Mesenchymal stem cell (in vitro differentiated cells and primary cell): ENCODE measurements around the gene TRIM66.

ENCODE experiments used
- DNase-seq: peaks from one replicate; pipeline ENCODE4 v3.0.0-alpha.2; 2013
- H2AFZ ChIP-seq: one replicate; pipeline ENCODE4 v1.6.1; 2013; ENCODE audit warnings: low read depth, mild to moderate bottlenecking, control low read depth, inconsistent platforms, low read length, moderate library complexity
- H2AK5ac ChIP-seq: 2 replicates; pipeline ENCODE4 v1.6.1; 2013; ENCODE audit warnings: low read length, moderate library complexity, mild to moderate bottlenecking, inconsistent platforms; ENCODE audit not compliant: severe bottlenecking
- H2BK120ac ChIP-seq: one replicate; pipeline ENCODE4 v1.6.1; 2013; ENCODE audit warnings: low read depth, mild to moderate bottlenecking, inconsistent platforms, low read length, moderate library complexity
- H2BK12ac ChIP-seq, 2 experiments: one replicate each; pipeline ENCODE4 v1.6.1; 2013; ENCODE audit warnings: inconsistent platforms in 2 of 2, low read length in 2 of 2, mild to moderate bottlenecking in 2 of 2, moderate library complexity in 2 of 2, control low read depth in 1 of 2
- H2BK15ac ChIP-seq: one replicate; pipeline ENCODE4 v1.6.1; 2013; ENCODE audit warnings: mild to moderate bottlenecking, low read depth, inconsistent platforms; ENCODE audit not compliant: poor library complexity, severe bottlenecking
- H2BK5ac ChIP-seq: 2 replicates; pipeline ENCODE4 v1.6.1; 2013; ENCODE audit warnings: low read depth, mild to moderate bottlenecking, low read length, control low read depth, inconsistent platforms; ENCODE audit not compliant: poor library complexity, severe bottlenecking
- H3K14ac ChIP-seq, 2 experiments: one replicate each; pipeline ENCODE4 v1.6.1; 2013; ENCODE audit warnings: inconsistent platforms in 2 of 2, low read length in 2 of 2, control low read depth in 1 of 2, mild to moderate bottlenecking in 1 of 2, moderate library complexity in 1 of 2
- H3K18ac ChIP-seq, 2 experiments: one replicate each; pipeline ENCODE4 v1.6.1; 2013; ENCODE audit warnings: inconsistent platforms in 2 of 2, low read length in 2 of 2, control low read depth in 1 of 2, low read depth in 1 of 2, mild to moderate bottlenecking in 1 of 2
- H3K23ac ChIP-seq, 2 experiments: one replicate each; pipeline ENCODE4 v1.6.1; 2013; ENCODE audit warnings: inconsistent platforms in 2 of 2, low read length in 2 of 2, mild to moderate bottlenecking in 2 of 2, moderate library complexity in 2 of 2, control low read depth in 1 of 2
- H3K27ac ChIP-seq: 2 replicates; pipeline ENCODE4 v1.5.1; 2013; ENCODE audit warnings: mild to moderate bottlenecking, moderate library complexity, low read length, control low read depth, inconsistent platforms; ENCODE audit not compliant: poor library complexity, severe bottlenecking
- H3K27me3 ChIP-seq, 2 experiments: 2 replicates each; pipeline versions ENCODE4 v1.6.1 to v1.7.0; 2013; ENCODE audit warnings: low read length in 2 of 2, mild to moderate bottlenecking in 2 of 2, moderate library complexity in 2 of 2, control low read depth in 1 of 2, inconsistent platforms in 1 of 2; ENCODE audit not compliant: control insufficient read depth in 1 of 2, insufficient read depth in 1 of 2
- H3K36me3 ChIP-seq, 2 experiments: 2 replicates each; pipeline versions ENCODE4 v1.6.1 to v1.7.0; 2013; ENCODE audit warnings: low read length in 2 of 2, control low read depth in 1 of 2, inconsistent platforms in 1 of 2, low read depth in 1 of 2, mild to moderate bottlenecking in 1 of 2; ENCODE audit not compliant: insufficient read depth in 2 of 2, control insufficient read depth in 1 of 2
- H3K4ac ChIP-seq, 2 experiments: one replicate each; pipeline ENCODE4 v1.6.1; 2013; ENCODE audit warnings: inconsistent platforms in 2 of 2, low read length in 2 of 2, mild to moderate bottlenecking in 2 of 2, moderate library complexity in 2 of 2, control low read depth in 1 of 2, low read depth in 1 of 2
- H3K4me1 ChIP-seq: 2 replicates; pipeline ENCODE4 v1.6.1; 2013; ENCODE audit warnings: low read depth, low read length, control low read depth; ENCODE audit not compliant: control insufficient read depth, insufficient read depth
- H3K4me2 ChIP-seq: 2 replicates; pipeline ENCODE4 v1.6.1; 2013; ENCODE audit warnings: low read length, mild to moderate bottlenecking, inconsistent platforms; ENCODE audit not compliant: poor library complexity, severe bottlenecking
- H3K4me3 ChIP-seq, 2 experiments: 2 replicates each; pipeline versions ENCODE4 v1.5.1 to v1.7.0; 2013; ENCODE audit warnings: low read length in 2 of 2, mild to moderate bottlenecking in 2 of 2, control low read depth in 1 of 2, low read depth in 1 of 2; ENCODE audit not compliant: insufficient read depth in 1 of 2
- H3K79me1 ChIP-seq: replicated peaks from 2 replicates; pipeline ENCODE4 v1.6.1; 2013; ENCODE audit warnings: mild to moderate bottlenecking, control low read depth, low read length, inconsistent platforms; ENCODE audit not compliant: poor library complexity, severe bottlenecking
- H3K9ac ChIP-seq: 2 replicates; pipeline ENCODE4 v1.7.0; 2013; ENCODE audit warnings: mild to moderate bottlenecking, low read length, moderate library complexity
- H3K9me3 ChIP-seq: 2 replicates; pipeline ENCODE4 v1.7.0; 2013; ENCODE audit warnings: mild to moderate bottlenecking, low read length; ENCODE audit not compliant: control insufficient read depth
- H4K8ac ChIP-seq: one replicate; pipeline ENCODE4 v1.6.1; 2013; ENCODE audit warnings: inconsistent platforms, mild to moderate bottlenecking, low read length, moderate library complexity
- H4K91ac ChIP-seq: one replicate; pipeline ENCODE4 v1.6.1; 2013; ENCODE audit warnings: mild to moderate bottlenecking, low read length, inconsistent platforms
- WGBS: methylation state at CpG from one replicate; pipeline ENCODE4 v1.1.7; 2013; ENCODE audit warnings: mixed read lengths; 5-methylcytosine and 5-hydroxymethylcytosine counted together

TRIM66 gene

DNA sequence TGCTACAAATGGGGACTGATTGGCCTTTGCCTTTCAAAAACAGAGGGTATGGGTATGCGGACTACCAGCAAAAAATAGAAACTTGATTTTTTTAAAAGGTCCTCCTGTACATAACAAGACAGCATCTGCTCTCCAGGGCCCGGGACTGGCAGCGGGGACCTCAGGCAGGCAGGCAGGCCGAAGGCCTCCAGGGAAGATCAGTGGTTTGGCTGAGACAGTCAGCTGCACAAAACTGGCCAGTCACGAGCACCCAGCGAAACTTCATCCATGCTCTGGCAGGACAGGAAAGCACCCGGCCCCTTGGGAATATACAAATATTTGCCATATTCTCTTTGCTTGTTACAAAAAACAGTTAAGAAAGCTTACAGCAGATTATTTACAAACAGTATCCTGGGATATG is 11.1 kb upstream of the TRIM66 start:
- no peak overlapping the region for H3K14ac ChIP-seq
- H3K4ac ChIP-seq: no peak overlapping the region
- no peak overlapping the region for H3K18ac ChIP-seq
- peak overlapping the region in 1 of 2 experiments; percentile 41 for H3K23ac ChIP-seq
- H3K4me1 ChIP-seq: no peaks in the 10 kb centered on the region
- H3K9me3 ChIP-seq: no peaks in the 10 kb centered on the region
- H3K27me3 ChIP-seq: no peaks in the 10 kb centered on the region
- peaks cover 61 to 88% of the 10 kb centered on the region in 2 experiments for H3K36me3 ChIP-seq
- H2AK5ac ChIP-seq: no peak overlapping the region
- no peak overlapping the region for H3K4me3 ChIP-seq
- peak overlapping the region; percentile 38 for H2BK15ac ChIP-seq
- H3K4me2 ChIP-seq: no peak overlapping the region
- H2BK12ac ChIP-seq: no peak overlapping the region
- WGBS: 96% methylated on average over 4 of the region's 7 CpGs
- H4K91ac ChIP-seq: no peak overlapping the region
- no peak overlapping the region for H3K27ac ChIP-seq
- peak overlapping the region; percentile 58 for H3K9ac ChIP-seq
- no peak overlapping the region for H2BK120ac ChIP-seq
- peak overlapping the region; percentile 28 for H4K8ac ChIP-seq
- no peak for DNase-seq
- no peak overlapping the region for H2AFZ ChIP-seq
- peaks cover 28% of the 10 kb centered on the region for H3K79me1 ChIP-seq
- no peak overlapping the region for H2BK5ac ChIP-seq

DNA sequence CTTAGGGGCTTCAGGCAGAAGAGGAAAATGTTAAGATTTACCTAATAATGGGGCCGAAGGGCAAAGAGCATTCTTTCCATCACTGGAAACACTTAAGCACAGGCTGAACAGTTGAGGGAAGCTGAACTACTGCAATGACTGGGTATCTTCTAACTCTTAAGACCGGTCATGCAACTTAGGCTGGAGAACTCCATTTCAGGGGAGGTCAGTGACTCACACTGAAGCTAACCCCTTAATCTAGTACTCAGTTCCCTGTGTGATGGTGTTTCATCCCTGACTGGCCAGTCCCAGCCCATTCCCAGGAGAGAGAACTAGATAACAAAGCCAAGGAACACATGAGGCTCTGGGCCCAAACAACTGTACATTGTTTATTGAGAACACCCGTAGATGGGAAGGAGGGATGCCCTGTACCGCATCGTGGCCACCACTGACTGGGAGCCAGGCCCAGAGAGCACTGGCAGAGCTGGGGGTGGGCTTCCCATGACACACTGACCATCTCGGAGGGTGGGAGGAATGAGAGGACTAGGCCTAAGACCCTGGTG is 10.6 kb upstream of the TRIM66 start:
- WGBS: 92% methylated on average over 6 of the region's 6 CpGs
- peak overlapping the region; percentile 38 for H2BK15ac ChIP-seq
- peak; percentile 29 for DNase-seq

DNA sequence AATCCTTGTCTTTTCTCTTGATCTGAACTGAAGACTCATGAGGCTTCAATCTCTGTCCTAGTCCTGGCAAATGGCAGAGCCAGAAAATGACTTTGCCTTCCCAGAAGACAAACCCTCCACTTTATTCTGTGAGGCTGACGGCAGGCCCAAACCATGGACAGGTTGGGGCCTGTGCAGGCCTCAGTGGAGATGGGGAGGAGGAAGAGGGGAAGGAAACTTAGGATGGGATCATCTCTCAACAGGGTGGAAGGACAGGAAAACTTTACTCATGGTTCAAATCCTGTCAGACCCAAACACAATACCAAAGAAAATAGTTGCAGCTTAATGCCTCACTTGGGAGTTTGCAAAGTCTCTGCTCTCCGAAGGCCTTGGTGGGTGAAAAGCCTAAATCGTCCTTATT is 10.0 kb upstream of the TRIM66 start:
- 68% methylated on average over 2 of the region's 3 CpGs for WGBS
- peaks cover 55 to 77% of the 10 kb centered on the region in 2 experiments for H3K36me3 ChIP-seq

More for the DNA sequence above, 10.6 kb upstream of the TRIM66 start:
- no peaks in the 10 kb centered on the region for H3K27me3 ChIP-seq
- H2BK12ac ChIP-seq: no peak overlapping the region
- no peak overlapping the region for H4K91ac ChIP-seq
- H3K14ac ChIP-seq: no peak overlapping the region
- H2BK5ac ChIP-seq: no peak overlapping the region
- peak overlapping the region; percentile 58 for H3K9ac ChIP-seq
- H2BK120ac ChIP-seq: no peak overlapping the region
- no peak overlapping the region for H3K4me2 ChIP-seq
- no peak overlapping the region for H3K23ac ChIP-seq
- H2AFZ ChIP-seq: no peak overlapping the region
- peaks cover 1% of the 10 kb centered on the region for H3K4me1 ChIP-seq
- H3K4me3 ChIP-seq: no peak overlapping the region
- peaks cover 58 to 83% of the 10 kb centered on the region in 2 experiments for H3K36me3 ChIP-seq
- no peak overlapping the region for H3K18ac ChIP-seq
- peaks cover 28% of the 10 kb centered on the region for H3K79me1 ChIP-seq
- H3K9me3 ChIP-seq: no peaks in the 10 kb centered on the region
- H2AK5ac ChIP-seq: no peak overlapping the region
- no peak overlapping the region for H3K27ac ChIP-seq
- peak overlapping the region; percentile 28 for H4K8ac ChIP-seq
- no peak overlapping the region for H3K4ac ChIP-seq

DNA sequence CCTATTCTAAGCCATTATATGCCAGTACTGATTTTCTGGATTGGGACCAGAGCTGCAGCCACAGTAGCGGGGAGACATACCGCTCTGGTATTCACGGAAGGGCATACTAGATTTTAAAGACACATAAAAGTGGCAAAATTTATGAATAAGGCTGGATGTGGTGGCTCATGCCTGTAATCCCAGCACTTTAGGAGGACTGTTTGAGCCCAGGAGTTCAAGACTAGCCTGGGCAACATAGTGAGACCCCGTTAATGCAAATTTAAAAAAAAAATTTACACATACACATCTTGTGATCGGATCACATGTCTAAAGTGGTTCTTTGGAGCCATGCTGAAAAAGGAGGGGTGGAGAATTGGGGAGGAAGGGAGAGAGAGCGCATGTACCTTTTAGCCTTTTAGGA is 9.1 kb upstream of the TRIM66 start:
- WGBS: 98% methylated on average over 5 of the region's 6 CpGs
- Histone ChIP-seq H3K27me3 (no peaks in the 10 kb centered on the region), H2BK12ac (no peak overlapping the region), H2AFZ (no peak overlapping the region), H3K4ac (no peak overlapping the region), H3K9ac (peak overlapping the region; percentile 18), H2BK5ac (no peak overlapping the region), H3K36me3 (peaks cover 49 to 77% of the 10 kb centered on the region in 2 experiments), H4K91ac (no peak overlapping the region), H3K79me1 (peaks cover 28% of the 10 kb centered on the region), H2BK15ac (no peak overlapping the region), H3K4me2 (no peak overlapping the region), H3K18ac (no peak overlapping the region), H2BK120ac (no peak overlapping the region), H4K8ac (no peak overlapping the region), H3K23ac (no peak overlapping the region), H3K14ac (no peak overlapping the region), H3K4me1 (peaks cover 5% of the 10 kb centered on the region), H3K9me3 (no peaks in the 10 kb centered on the region), H3K4me3 (no peak overlapping the region), H2AK5ac (no peak overlapping the region), H3K27ac (no peak overlapping the region)
- DNase-seq: no peak

More for the DNA sequence above, 10.0 kb upstream of the TRIM66 start:
- Histone ChIP-seq H2BK15ac (no peak overlapping the region), H3K27ac (no peak overlapping the region), H3K9ac (peak overlapping the region; percentile 15), H3K27me3 (no peaks in the 10 kb centered on the region), H2AK5ac (no peak overlapping the region), H3K4ac (no peak overlapping the region), H3K23ac (no peak overlapping the region), H3K4me3 (no peak overlapping the region), H3K14ac (no peak overlapping the region), H2BK120ac (no peak overlapping the region), H3K79me1 (peaks cover 28% of the 10 kb centered on the region), H3K4me2 (no peak overlapping the region), H2BK5ac (peak overlapping the region; percentile 12), H3K18ac (no peak overlapping the region), H2BK12ac (no peak overlapping the region), H2AFZ (no peak overlapping the region), H4K91ac (no peak overlapping the region), H3K9me3 (no peaks in the 10 kb centered on the region), H4K8ac (no peak overlapping the region), H3K4me1 (peaks cover 5% of the 10 kb centered on the region)
- no peak for DNase-seq
